NT2/D1 (cell line): ENCODE data around the gene AGBL1.
"Not testable (repeated sequence)": the region's sequence is repeated elsewhere in the genome, so short reads cannot be mapped to it uniquely, and the experiment has no call there.

ENCODE experiments used
- DNase-seq: peaks from one replicate; pipeline ENCODE4 v3.0.0-alpha.2; 2011; ENCODE audit warnings: low read depth, low spot score
- H3K27me3 ChIP-seq: 2 replicates; pipeline ENCODE4 v1.6.0; 2011; ENCODE audit warnings: mild to moderate bottlenecking; ENCODE audit not compliant: insufficient read length, insufficient read depth
- H3K36me3 ChIP-seq: 2 replicates; pipeline ENCODE4 v1.6.1; 2011; ENCODE audit warnings: mild to moderate bottlenecking, low read length, mixed read lengths; ENCODE audit not compliant: insufficient read depth, insufficient read length
- H3K4me1 ChIP-seq: 2 replicates; pipeline ENCODE4 v1.5.1; 2011; ENCODE audit not compliant: insufficient read depth, insufficient read length
- H3K4me3 ChIP-seq: 2 replicates; pipeline ENCODE4 v1.5.1; 2011; ENCODE audit warnings: low read depth; ENCODE audit not compliant: insufficient read length
- H3K9ac ChIP-seq: 2 replicates; pipeline ENCODE4 v1.6.0; 2011; ENCODE audit warnings: low read depth; ENCODE audit not compliant: insufficient read length
- H3K9me3 ChIP-seq: 2 replicates; pipeline ENCODE4 v1.5.1; 2011; ENCODE audit warnings: mild to moderate bottlenecking, low read length; ENCODE audit not compliant: insufficient read depth
- SUZ12 ChIP-seq: IDR thresholded peaks from 2 replicates; pipeline ENCODE4 v1.6.1; 2011; ENCODE audit not compliant: insufficient read length, insufficient read depth; ENCODE audit errors: extremely low read depth
- YY1 ChIP-seq: IDR thresholded peaks from 2 replicates; pipeline ENCODE4 v1.6.1; 2011; ENCODE audit not compliant: insufficient read length, insufficient read depth
- ZNF274 ChIP-seq: IDR thresholded peaks from 2 replicates; pipeline ENCODE4 v1.6.1; 2011; ENCODE audit warnings: mild to moderate bottlenecking, low read depth, low read length

The AGBL1 gene

GRCh38 chr15:87038404-87038803 lies 958.7 kb downstream of the AGBL1 start:
- Histone ChIP-seq H3K4me1 (no peaks in the 10 kb centered on the region), H3K36me3 (no peaks in the 10 kb centered on the region), H3K4me3 (no peak overlapping the region), H3K9ac (no peak overlapping the region), H3K9me3 (no peaks in the 10 kb centered on the region; the same call in 1 of the 2 replicates), H3K27me3 (no peaks in the 10 kb centered on the region)
- no peak for DNase-seq
- TF ChIP-seq ZNF274 (no peak), SUZ12 (no peak), YY1 (no peak)

- not testable (repeated sequence) for H3K27me3 ChIP-seq, H3K36me3 ChIP-seq, H3K9me3 ChIP-seq, H3K4me1 ChIP-seq, H3K4me3 ChIP-seq, H3K9ac ChIP-seq, DNase-seq
These were observed 962.9 kb downstream of the AGBL1 start for GRCh38 chr15:87042619-87043018.

GRCh38 chr15:87045746-87046145 lies 966.1 kb downstream of the AGBL1 start:
- Histone ChIP-seq H3K4me1 (no peaks in the 10 kb centered on the region), H3K4me3 (no peak overlapping the region), H3K9ac (no peak overlapping the region), H3K27me3 (no peaks in the 10 kb centered on the region), H3K9me3 (no peaks in the 10 kb centered on the region), H3K36me3 (no peaks in the 10 kb centered on the region)
- DNase-seq = no peak
- TF ChIP-seq YY1 (no peak), ZNF274 (no peak), SUZ12 (no peak)

GRCh38 chr15:87047203-87047965 lies 967.7 kb downstream of the AGBL1 start:
- Histone ChIP-seq H3K9me3 (no peaks in the 10 kb centered on the region), H3K27me3 (no peaks in the 10 kb centered on the region), H3K4me1 (no peaks in the 10 kb centered on the region), H3K4me3 (no peak overlapping the region), H3K36me3 (no peaks in the 10 kb centered on the region), H3K9ac (no peak overlapping the region)
- DNase-seq = no peak
- TF ChIP-seq YY1 = no peak
- TF ChIP-seq ZNF274 = no peak
- TF ChIP-seq SUZ12 = no peak
